Spleen (tissue), 7 donors: ENCODE results near the gene DAPL1.

ENCODE experiments used
- CTCF ChIP-seq, 11 experiments: fragments of 200-600 bp in 7 of 11; fragments of 450-650 bp in 4 of 11; sonication (generic) in 4 of 11; IDR thresholded peaks in 8 of 11; conservative IDR thresholded peaks in 3 of 11; 1 replicate in 7 of 11; 2 replicates in 4 of 11; pipeline versions ENCODE4 v1.4.0 to v1.8.0; 2016 to 2021; ENCODE audit warnings: antibody characterized with exemption in 11 of 11, inconsistent platforms in 4 of 11, mild to moderate bottlenecking in 1 of 11
- POLR2AphosphoS5 ChIP-seq, 3 donors: sonication (generic); formaldehyde crosslinking; IDR thresholded peaks; one replicate each; pipeline ENCODE4 v1.5.1; 2017; ENCODE audit warnings: antibody characterized with exemption in 3 of 3
- donor health status: DM: no; HTN: no; CAD: no; lungs with moderate emphysema.
- donor health status: DM: no; HTN: no; CAD: no.
- donor health status: DM: no; HTN: no; CAD: no.

GRCh38 chr2:158823486-158824237 is 28.5 kb downstream of the DAPL1 start:
- TF ChIP-seq CTCF (IDR thresholded peaks at IDR 0.05 in 8 of 11, conservative IDR thresholded peaks at IDR 0.05 in 3 of 11) (no peak), POLR2AphosphoS5 (IDR thresholded peaks at IDR 0.05) (no peak)
